Fibroblast of pulmonary artery (primary cell): ENCODE measurements around the gene DDX60.

Source experiments
- DNase-seq: peaks from one replicate; pipeline ENCODE4 v3.0.0-alpha.2; 2010; ENCODE audit warnings: low read depth
- H3K4me3 ChIP-seq: replicated peaks from 2 replicates; pipeline ENCODE4 v1.5.1; 2011; ENCODE audit warnings: low read depth, mild to moderate bottlenecking, control low read depth, low read length, moderate library complexity
- TF ChIP-seq, protein P1 (sequence below): IDR thresholded peaks from 2 replicates; pipeline ENCODE4 v1.5.1; 2011; ENCODE audit warnings: mild to moderate bottlenecking, control low read depth, low read length, inconsistent platforms; ENCODE audit errors: missing control alignments

The DDX60 gene

DNA sequence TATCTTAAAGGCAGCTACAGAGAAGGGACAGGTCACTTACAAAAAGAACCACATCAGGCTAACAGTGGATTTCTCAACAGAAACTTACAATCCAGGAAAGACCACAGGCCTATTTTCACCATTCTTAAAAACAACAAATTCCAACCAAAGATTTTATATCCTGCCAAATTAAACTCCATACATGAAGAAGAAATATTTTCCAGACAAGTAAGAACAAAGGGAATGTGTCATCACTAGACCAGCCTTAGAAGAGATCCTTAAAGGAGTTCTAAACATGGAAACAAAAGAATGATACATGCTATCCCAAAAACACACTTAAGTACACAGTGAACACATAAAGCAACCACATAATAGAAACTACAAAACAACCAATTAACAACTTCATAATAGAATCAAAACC is 120.6 kb downstream of the DDX60 start:
- peak; percentile 34 for DNase-seq
- TF ChIP-seq, protein P1, sequence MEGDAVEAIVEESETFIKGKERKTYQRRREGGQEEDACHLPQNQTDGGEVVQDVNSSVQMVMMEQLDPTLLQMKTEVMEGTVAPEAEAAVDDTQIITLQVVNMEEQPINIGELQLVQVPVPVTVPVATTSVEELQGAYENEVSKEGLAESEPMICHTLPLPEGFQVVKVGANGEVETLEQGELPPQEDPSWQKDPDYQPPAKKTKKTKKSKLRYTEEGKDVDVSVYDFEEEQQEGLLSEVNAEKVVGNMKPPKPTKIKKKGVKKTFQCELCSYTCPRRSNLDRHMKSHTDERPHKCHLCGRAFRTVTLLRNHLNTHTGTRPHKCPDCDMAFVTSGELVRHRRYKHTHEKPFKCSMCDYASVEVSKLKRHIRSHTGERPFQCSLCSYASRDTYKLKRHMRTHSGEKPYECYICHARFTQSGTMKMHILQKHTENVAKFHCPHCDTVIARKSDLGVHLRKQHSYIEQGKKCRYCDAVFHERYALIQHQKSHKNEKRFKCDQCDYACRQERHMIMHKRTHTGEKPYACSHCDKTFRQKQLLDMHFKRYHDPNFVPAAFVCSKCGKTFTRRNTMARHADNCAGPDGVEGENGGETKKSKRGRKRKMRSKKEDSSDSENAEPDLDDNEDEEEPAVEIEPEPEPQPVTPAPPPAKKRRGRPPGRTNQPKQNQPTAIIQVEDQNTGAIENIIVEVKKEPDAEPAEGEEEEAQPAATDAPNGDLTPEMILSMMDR = no peak
- no peak overlapping the region for H3K4me3 ChIP-seq

DNA sequence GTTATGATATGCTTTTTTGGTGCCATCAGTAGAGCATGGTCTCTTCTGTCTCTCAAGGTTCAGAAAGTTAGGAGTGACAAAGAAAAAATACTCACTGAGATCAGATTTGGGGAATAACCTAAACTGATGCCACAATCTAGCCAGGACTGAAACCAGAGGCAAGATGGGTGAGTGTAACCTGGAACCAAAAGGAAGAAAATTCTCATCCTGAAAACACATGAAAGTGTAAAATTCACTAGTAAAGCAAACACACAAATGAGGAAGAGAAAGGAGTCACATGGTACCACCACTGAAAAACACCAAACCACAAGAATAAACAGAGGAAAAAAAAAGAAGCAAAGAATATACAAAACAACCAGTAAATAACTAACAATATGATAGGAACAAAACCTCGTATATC is 129.8 kb downstream of the DDX60 start:
- TF ChIP-seq, protein P1 = no peak
- no peak overlapping the region for H3K4me3 ChIP-seq
- DNase-seq = no peak

DNA sequence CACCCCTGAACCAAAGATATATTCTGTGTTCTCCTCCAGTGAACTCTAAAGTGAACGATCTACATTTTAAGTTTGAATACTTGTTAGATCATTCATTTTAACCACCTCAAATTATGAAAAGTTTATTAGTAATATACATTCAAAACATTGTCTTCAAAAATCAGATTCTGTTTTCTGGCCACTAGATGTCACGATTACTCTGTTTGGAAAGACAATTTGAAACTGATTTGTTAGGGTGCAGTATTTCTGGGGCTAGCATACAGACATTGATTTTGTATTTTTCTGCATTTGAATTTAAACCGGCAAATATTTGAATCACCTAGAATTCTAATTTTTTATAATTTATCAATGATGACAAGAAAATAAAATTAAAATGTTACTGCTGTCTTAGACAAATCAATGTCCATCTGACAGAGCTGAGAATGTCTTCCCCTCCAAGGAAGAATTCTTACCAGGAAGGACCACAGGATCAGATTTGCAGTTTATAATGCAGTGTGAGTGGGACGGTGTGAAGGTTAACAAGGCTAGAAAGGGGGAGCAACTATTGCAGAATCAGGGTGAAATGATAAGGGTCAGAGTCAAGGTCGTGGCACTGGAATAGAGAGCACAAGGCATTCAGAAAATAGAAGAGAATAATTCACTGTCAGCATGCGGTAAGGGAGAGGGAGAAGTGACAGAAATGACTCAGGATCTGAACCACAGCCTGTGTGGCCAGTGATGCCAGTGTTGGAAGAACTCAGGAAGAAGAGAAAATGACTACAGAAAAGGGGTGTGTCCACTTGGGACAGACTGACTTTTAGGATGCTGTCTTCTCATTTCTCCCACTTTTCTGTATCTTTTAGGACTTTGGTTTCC is 134.6 kb downstream of the DDX60 start:
- DNase-seq = peak; percentile 71
- H3K4me3 ChIP-seq = no peak overlapping the region
- TF ChIP-seq, protein P1 = peak; percentile 60

DNA sequence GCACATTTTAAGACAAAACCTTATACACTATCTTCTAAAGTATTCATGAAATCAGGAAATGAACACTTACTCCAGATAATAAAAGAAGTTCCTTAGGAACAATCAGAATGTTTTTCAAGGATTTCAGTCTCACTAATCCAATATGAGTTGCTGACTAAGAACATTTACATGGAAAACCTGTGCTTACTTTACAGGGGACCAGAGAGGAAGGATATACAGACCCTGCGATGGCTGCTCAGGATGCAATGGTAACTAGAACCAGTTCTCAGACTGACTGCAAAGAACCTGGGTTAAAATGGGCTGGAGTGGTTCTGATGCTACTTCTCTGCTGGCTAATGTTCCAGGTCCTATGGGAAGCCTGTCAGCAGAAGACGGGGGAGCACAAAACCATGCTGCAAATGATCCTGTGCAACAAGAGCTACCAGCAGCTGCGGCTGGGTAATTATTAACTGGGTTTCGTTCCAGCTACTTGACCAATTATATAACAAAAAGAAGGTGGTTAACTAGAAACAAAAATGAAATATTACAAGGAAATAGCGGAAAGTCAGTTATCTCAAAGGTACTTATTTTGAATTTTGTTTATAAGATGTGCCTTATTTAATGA is 140.9 kb downstream of the DDX60 start:
- DNase-seq = no peak
- TF ChIP-seq, protein P1 = no peak

DNA sequence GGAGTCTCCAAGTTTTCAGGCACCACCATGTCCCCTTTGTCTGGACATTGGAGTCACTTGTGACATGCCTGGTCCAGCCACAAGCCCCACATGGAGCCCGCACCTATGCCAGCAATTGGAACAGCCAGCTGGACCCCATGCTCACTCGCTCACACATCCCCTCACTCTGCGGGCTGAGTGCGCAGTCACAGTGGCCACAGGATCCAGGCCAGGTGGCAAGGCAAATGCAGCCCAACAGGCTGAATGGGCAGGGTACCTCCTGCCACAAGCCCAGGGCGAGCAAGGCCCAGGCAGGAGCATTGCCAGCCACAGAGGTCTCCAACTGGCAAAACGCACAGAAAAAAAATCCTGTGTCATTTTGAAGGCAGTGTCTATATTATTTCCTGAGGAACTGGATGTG is 144.2 kb downstream of the DDX60 start:
- DNase-seq = no peak
- H3K4me3 ChIP-seq = no peak overlapping the region
- TF ChIP-seq, protein P1 = no peak

More for the DNA sequence above, 140.9 kb downstream of the DDX60 start:
- H3K4me3 ChIP-seq = no peak overlapping the region

DNA sequence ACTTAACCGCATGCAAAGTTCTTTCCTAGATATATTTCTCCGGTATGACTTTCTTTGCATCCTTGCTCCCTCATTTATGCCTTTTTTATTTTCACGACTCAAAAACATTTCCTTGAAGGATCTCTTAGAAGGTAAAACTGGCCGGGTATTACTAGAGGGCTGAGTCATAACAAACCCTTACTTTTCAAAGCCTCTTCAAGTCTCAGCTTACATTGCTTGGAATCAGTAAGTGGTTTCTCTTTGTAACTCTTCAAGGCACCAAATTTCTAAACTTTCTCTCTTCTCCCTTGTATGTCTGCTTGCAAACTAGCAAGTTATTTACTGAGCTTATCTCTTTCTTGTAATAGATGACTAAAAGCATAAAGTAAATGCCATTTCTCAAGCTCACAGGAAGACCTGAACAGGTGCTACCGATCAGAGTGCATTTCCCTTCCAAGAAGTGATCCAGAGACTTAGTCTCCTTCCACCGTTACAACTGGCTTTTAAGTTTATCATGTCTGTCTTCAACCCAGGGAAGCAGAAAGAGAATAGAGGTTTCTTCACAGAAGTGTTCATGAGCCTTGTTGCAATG is 150.8 kb downstream of the DDX60 start:
- DNase-seq = peak; percentile 31
- TF ChIP-seq, protein P1 = no peak
- no peak overlapping the region for H3K4me3 ChIP-seq
